NCI-H774 (cell line): ENCODE data around the gene UIMC1.

Source experiments
- DNase-seq: peaks from one replicate; lab custom pipeline; 2025; lab: John Stamatoyannopoulos, UW

Gene UIMC1

GRCh38 chr5:176870110-176870591 lies 136.4 kb downstream of the UIMC1 start:
- no peak for DNase-seq

GRCh38 chr5:176869501-176870109 lies 137.0 kb downstream of the UIMC1 start:
- DNase-seq: no peak

- no peak for DNase-seq
Measured at GRCh38 chr5:176868731-176869130, 137.8 kb downstream of the UIMC1 start.

- DNase-seq: no peak
Measured at GRCh38 chr5:176868126-176868525, 138.5 kb downstream of the UIMC1 start.

DNA sequence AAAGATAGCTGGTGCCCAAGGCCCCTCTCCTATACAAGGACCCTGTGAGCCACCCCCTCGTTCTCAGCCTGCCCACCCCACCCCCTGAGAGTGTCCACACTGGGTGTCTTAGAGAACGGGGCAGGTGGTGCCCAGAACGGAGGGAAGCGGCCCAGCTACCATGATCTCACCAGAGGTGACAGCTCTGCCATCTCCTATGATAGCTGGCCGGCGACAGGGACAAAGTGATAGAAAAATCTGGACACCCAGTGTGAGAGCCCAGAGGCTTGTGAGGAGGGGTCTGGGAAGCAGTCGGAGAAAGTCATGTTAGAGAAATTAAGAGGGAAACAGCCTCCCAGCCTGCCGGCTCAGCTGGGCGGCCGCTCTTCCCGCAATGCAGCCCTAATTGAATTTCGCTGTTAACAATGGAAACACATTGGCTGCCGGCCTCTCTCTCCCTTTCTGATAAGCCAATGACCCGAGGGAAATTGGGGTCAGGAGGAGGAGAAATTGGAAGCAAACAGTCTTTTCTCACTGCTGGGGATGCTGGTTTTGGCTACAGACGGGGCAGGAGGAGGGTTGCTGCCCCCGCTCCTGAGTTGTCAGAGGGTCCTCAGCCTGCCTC lies 139.8 kb downstream of the UIMC1 start:
- DNase-seq: no peak

- no peak for DNase-seq
Measured at GRCh38 chr5:176865964-176866363, 140.6 kb downstream of the UIMC1 start.

DNA sequence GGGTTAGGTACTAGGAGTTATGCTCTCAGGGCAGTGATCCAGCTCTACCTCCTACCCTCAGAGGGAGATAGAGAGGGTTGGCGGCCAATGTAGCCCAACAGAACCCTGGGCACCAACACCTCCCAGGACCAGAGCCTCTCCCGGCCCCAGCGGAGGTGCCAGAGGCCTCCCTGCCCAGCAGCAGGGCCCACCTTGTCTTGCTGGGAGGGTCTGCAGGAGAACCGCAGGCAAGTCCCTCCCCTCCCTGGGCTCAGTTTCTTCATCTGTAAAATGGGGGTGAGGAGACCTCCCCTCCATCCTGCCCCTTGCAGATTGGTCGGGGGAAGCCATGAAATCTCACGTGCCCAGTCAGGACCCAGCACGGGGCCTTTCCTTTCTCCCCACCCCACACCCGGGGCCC lies 141.8 kb downstream of the UIMC1 start:
- no peak for DNase-seq

DNA sequence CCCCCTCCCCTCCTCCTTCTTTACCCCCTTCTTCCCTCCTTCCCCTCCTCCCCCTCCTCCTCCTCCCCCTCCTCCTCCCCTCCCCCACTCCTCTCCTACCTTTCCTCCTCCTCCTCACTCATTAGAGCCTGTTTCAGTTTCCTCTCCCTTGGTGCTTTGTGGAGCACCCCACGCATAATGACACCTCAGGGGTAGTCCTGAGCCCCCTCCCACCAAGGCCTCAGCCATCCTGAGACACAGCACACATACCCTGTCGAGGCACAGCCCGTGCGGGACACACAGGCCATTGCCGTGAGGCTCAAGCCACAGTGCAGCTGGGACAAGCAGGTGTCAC lies 142.8 kb downstream of the UIMC1 start:
- no peak for DNase-seq

DNA sequence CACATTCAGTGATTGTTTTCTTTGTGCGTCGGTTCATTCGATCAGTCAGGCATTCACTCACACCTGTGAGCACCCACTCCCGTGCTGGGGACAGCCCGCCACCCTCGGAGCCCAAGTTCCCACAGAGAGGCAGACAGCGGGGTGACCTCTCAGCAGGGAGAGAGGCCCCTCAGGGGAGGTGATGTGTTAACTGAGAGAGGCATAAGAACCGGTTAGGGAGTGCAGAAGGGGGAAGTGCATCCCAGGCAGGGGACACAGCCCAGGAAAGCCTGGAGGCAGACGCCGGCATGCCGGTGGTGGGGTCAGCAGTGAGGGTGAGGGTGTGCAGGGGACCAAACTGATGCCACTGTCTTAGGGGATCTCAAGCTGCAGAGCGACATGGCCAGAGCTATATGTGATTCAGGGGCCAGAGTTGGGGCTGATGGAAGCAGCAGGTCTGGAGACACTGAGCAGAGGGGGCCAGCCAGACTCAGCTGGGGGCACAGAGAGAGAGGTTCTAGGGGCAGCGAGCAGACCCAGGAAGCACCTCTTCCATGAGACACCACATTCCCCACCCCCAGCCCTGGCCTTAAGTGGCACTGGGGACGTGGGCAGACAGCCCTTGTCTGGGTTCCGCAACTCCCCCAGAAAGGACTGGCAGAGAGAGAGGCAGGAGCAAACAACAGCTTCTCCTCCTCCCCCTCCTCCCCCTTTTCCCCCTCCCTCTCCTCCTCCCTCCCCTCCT lies 143.4 kb downstream of the UIMC1 start:
- no peak for DNase-seq

GRCh38 chr5:176862330-176862995 lies 144.1 kb downstream of the UIMC1 start:
- DNase-seq: no peak

- DNase-seq: no peak
Measured at GRCh38 chr5:176861276-176861675, 145.3 kb downstream of the UIMC1 start.

GRCh38 chr5:176860381-176860780 lies 146.2 kb downstream of the UIMC1 start:
- no peak for DNase-seq

DNA sequence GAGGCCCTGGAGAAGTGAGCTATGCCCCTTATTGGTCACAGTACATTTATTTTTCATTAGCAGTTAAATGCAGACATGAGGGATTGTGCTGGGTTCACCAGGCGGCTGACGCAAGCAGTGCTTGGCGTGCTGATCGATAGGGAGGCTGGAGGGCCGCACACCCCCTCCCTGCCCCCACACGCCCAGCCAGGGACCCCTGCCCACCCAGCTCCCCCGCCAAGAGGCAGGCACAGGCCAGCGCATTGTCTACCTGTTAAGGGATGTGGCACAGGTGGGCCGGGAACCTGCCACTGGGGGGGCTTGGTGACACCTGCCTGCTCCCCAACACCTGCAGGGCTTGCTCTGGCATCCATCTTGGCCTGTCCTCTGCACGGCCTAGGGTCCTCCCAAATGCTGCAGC lies 146.7 kb downstream of the UIMC1 start:
- DNase-seq: no peak

DNA sequence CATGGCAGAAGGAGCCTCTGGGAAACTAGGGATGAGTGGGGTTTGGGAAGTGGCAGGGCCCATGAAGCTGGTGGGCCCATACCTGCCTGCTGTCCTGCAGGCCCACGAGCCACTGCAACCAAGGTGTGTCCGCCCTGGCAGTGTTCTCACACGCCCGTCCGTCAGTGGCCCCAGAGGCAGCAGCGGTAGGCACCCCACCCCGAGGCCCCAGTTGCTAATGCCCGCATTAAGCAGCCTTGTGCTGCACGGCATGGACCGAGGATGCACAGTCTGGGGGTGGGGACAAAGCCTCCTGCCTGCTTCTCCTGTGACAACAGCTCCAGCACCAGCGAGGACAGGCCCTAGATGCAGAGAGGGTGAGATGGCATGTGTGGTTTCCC lies 148.7 kb downstream of the UIMC1 start:
- no peak for DNase-seq

DNA sequence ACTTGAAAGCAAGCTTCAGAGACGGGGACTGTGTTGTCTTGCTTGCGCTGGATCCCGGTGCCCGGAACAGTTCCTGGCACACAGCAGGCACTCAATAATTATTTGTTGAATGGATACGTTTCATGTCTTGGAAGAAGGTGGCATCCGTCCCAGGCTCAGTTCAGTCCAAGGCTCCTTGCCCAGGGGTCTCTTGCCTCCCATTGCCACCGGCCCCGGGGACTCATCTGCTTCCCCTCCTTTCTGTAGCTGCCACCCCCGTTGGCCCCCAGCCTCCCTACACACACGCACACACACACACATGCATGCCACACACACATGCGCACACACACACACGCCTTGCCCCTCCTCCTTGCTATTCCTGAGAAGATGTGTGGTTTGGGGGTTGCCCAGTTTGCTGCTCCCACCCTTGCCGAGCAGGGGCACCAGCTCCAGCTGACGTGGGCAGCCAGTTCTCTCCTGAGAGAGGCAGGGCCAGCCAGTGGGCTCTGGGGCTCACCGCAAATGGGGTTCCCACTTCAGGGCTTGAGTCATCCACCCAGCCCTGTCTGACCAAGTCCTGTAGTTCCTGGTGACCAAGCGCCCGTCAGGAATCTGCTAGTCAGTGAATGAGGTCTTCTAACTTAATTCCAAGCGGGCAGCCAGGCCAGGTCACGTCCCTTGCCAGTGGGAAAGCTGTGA lies 149.2 kb downstream of the UIMC1 start:
- no peak for DNase-seq

GRCh38 chr5:176856746-176857145 lies 149.8 kb downstream of the UIMC1 start:
- DNase-seq: no peak

GRCh38 chr5:176855598-176855997 lies 151.0 kb downstream of the UIMC1 start:
- DNase-seq: no peak
